DOHH2 (cell line): ENCODE measurements around the gene KIF7.

Source experiments
- H3F3A ChIP-seq: fragments of 200-600 bp; sonication (generic), shearing (Covaris generic); 2 replicates; pipeline ENCODE4 v1.6.0; 2016; ENCODE audit warnings: antibody characterized with exemption, mild to moderate bottlenecking; ENCODE audit not compliant: control insufficient read depth, insufficient read depth
- H3K27ac ChIP-seq: fragments of 200-600 bp; sonication (generic); 2 replicates; pipeline ENCODE4 v1.5.1; 2014; ENCODE audit warnings: low read depth, mild to moderate bottlenecking, low read length, moderate library complexity
- H3K27me3 ChIP-seq: fragments of 200-600 bp; sonication (generic); 2 replicates; pipeline ENCODE4 v1.6.1; 2014; ENCODE audit warnings: mild to moderate bottlenecking, low read length, mixed read lengths; ENCODE audit not compliant: control insufficient read depth
- H3K36me3 ChIP-seq: fragments of 200-600 bp; sonication (generic); 2 replicates; pipeline ENCODE4 v1.6.1; 2014; ENCODE audit warnings: mild to moderate bottlenecking, low read length, moderate library complexity, mixed read lengths; ENCODE audit not compliant: control insufficient read depth
- H3K4me1 ChIP-seq: fragments of 200-600 bp; sonication (generic); 2 replicates; pipeline ENCODE4 v1.6.1; 2014; ENCODE audit warnings: mild to moderate bottlenecking, low read length, mixed read lengths; ENCODE audit not compliant: control insufficient read depth
- H3K4me2 ChIP-seq: fragments of 200-600 bp; sonication (generic); 2 replicates; pipeline ENCODE4 v1.6.0; 2014; ENCODE audit warnings: mild to moderate bottlenecking, low read length, moderate library complexity
- H3K4me3 ChIP-seq: fragments of 200-600 bp; sonication (generic); 2 replicates; pipeline ENCODE4 v1.5.1; 2014; ENCODE audit warnings: mild to moderate bottlenecking, low read length, mixed read lengths
- H3K79me2 ChIP-seq: fragments of 200-600 bp; sonication (generic); 2 replicates; pipeline ENCODE4 v1.6.1; 2014; ENCODE audit warnings: mild to moderate bottlenecking, low read length, mixed read lengths; ENCODE audit not compliant: control insufficient read depth
- H3K9me2 ChIP-seq: fragments of 200-600 bp; sonication (generic); replicated peaks from 2 replicates; pipeline ENCODE4 v1.6.1; 2014; ENCODE audit warnings: mild to moderate bottlenecking, low read length, mixed read lengths; ENCODE audit not compliant: control insufficient read depth
- H3K9me3 ChIP-seq: fragments of 200-600 bp; sonication (generic); 2 replicates; pipeline ENCODE4 v1.6.1; 2014; ENCODE audit warnings: antibody characterized with exemption, low read length, mixed read lengths; ENCODE audit not compliant: control insufficient read depth, insufficient read depth
- H4K20me1 ChIP-seq: fragments of 200-600 bp; sonication (generic); 2 replicates; pipeline ENCODE4 v1.6.0; 2014; ENCODE audit warnings: low read depth, mild to moderate bottlenecking, antibody characterized with exemption, low read length, moderate library complexity; ENCODE audit not compliant: control insufficient read depth, insufficient read depth
- EZH2phosphoT487 ChIP-seq: fragments of 200-600 bp; sonication (generic); IDR thresholded peaks from 2 replicates; pipeline ENCODE4 v1.6.1; 2017; ENCODE audit warnings: borderline replicate concordance, mild to moderate bottlenecking, antibody characterized with exemption, low read length, moderate library complexity, mixed read lengths
- TF ChIP-seq, protein P1 (sequence below): fragments of 200-600 bp; sonication (generic); IDR thresholded peaks from one replicate; pipeline ENCODE4 v1.5.1; 2014; ENCODE audit warnings: antibody characterized with exemption, mild to moderate bottlenecking, low read depth, low read length; ENCODE audit not compliant: poor library complexity, severe bottlenecking

Gene KIF7

DNA sequence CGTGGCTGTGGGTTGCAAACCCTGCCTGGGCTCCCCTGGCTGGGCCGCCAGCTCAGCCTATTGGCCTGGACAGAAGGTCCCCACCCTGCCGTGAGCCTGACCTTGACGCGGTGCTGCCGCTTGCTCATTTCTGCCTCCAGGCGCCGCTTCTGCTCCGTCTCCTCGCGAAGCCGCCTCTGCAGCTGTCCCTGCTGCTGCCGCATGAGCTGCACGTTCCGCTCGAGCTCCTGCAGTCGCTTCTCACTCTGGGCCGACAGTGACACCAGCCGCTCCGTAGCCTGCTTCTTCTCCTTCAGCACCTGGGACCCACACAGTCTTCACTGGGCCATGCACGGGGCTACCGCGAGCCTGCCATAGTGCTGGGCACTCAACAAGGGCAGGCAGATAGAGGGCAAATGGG lies 21.7 kb downstream of the KIF7 start:
- Histone ChIP-seq H3K79me2 (no peaks in the 10 kb centered on the region), H3K9me2 (no peaks in the 10 kb centered on the region), H3F3A (no peaks in the 10 kb centered on the region), H3K4me3 (no peak overlapping the region), H3K36me3 (peaks cover 34% of the 10 kb centered on the region), H4K20me1 (no peaks in the 10 kb centered on the region), H3K4me1 (no peaks in the 10 kb centered on the region), H3K27ac (no peak overlapping the region), H3K4me2 (no peak overlapping the region), H3K9me3 (no peaks in the 10 kb centered on the region), H3K27me3 (no peaks in the 10 kb centered on the region)
- TF ChIP-seq EZH2phosphoT487, result no peak
- TF ChIP-seq, protein P1, sequence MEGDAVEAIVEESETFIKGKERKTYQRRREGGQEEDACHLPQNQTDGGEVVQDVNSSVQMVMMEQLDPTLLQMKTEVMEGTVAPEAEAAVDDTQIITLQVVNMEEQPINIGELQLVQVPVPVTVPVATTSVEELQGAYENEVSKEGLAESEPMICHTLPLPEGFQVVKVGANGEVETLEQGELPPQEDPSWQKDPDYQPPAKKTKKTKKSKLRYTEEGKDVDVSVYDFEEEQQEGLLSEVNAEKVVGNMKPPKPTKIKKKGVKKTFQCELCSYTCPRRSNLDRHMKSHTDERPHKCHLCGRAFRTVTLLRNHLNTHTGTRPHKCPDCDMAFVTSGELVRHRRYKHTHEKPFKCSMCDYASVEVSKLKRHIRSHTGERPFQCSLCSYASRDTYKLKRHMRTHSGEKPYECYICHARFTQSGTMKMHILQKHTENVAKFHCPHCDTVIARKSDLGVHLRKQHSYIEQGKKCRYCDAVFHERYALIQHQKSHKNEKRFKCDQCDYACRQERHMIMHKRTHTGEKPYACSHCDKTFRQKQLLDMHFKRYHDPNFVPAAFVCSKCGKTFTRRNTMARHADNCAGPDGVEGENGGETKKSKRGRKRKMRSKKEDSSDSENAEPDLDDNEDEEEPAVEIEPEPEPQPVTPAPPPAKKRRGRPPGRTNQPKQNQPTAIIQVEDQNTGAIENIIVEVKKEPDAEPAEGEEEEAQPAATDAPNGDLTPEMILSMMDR, result no peak

DNA sequence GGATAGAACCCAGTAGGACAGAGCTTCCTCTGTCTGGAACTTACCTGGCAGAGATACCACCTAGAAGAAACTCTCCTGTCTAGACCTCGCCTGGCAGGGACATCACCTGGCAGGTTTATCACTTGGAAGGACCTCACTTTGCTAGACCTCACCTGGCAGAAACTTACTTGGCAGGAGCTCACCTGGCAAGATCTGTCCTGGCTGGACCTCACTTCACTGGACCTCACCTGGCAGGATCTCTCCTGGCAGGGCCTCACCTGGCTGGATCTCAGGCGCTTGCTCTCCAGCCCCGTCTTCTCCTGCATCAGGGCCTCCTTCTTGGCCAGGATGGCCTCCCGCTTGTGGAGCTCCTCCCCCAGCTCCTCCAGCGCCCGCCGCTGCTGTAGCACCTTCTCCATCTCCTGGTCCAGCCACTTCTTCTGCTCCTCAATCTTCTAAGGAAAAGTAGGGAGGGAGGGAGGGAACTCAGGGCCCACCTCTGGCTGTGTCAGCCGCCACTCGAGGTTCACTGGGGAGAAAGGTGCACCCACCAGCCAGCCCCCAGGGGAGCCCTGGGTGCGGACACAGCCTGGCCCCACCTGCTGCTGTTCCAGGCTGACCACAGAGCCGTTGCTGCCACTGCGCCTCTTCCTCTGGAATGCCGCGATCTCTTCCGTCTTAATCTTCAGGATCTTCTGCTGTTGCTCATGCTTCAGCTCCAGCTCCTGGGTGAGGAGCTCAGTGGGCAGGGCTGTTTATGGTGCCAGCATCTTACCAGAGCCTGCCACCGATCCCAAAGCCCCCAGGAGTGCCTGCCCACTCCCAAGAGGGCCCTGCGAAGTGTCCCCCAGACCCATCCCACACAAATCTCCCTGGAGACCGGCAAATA lies 22.5 kb downstream of the KIF7 start:
- Histone ChIP-seq H3F3A (no peaks in the 10 kb centered on the region), H3K27ac (no peak overlapping the region), H3K9me3 (no peaks in the 10 kb centered on the region), H3K4me2 (no peak overlapping the region), H3K9me2 (no peaks in the 10 kb centered on the region), H3K79me2 (no peaks in the 10 kb centered on the region), H3K36me3 (peaks cover 42% of the 10 kb centered on the region), H4K20me1 (no peaks in the 10 kb centered on the region), H3K27me3 (no peaks in the 10 kb centered on the region), H3K4me1 (no peaks in the 10 kb centered on the region), H3K4me3 (no peak overlapping the region)
- no peak for TF ChIP-seq EZH2phosphoT487
- TF ChIP-seq, protein P1, result no peak

DNA sequence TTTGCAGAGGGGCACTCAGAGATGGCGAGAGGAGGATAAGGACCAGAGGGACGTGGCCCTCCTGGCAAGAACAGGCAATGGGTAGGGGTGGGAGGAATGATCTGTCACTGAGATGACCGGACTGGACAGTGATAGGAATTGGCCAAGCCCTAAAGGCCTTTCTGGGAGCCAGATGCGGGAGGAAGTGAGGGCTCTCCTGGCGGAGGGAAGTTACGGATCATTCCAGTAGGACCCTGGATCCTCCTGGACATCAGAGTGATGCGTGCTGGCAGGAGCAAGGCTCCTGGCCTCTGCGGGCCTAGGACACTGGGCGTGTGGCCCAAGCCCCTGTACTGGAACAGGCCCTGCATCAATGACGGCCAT lies 23.4 kb downstream of the KIF7 start:
- Histone ChIP-seq H3K36me3 (peaks cover 51% of the 10 kb centered on the region), H3K27ac (no peak overlapping the region), H3K4me3 (no peak overlapping the region), H3K4me1 (no peaks in the 10 kb centered on the region), H3F3A (no peaks in the 10 kb centered on the region), H4K20me1 (no peaks in the 10 kb centered on the region), H3K27me3 (no peaks in the 10 kb centered on the region), H3K9me2 (no peaks in the 10 kb centered on the region), H3K4me2 (no peak overlapping the region), H3K79me2 (no peaks in the 10 kb centered on the region), H3K9me3 (no peaks in the 10 kb centered on the region)
- TF ChIP-seq EZH2phosphoT487, result no peak
- TF ChIP-seq, protein P1, result no peak
